ENCODE measurements around the gene APCDD1.

GRCh38 chr18:10477863-10478260 lies 23.4 kb downstream of the APCDD1 start:
- TF ChIP-seq CTCF (conservative IDR thresholded peaks at IDR 0.05; ENCODE audit: low read depth in 2 of 2) (no peak), EZH2phosphoT487 (IDR thresholded peaks at IDR 0.05; ENCODE audit: unreplicated experiment) (no peak)

Measured in GM23338 (cell line).